B cell (primary cell): ENCODE measurements around the gene FGF18. TPM values are rescaled to one million over a fixed set of nuclear protein-coding genes. Genes with fewer than 3 reads are reported as not detected.

Experiments
- ATAC-seq: fragments of 200-7000 bp; cut with Tn5 transposase; one replicate; pipeline ENCODE4 v1.10.0; 2021; ENCODE audit warnings: low read depth, mild to moderate bottlenecking, moderate number of reproducible peaks, moderate library complexity
- CTCF ChIA-PET: fragments of 350-600 bp; sonication (Branson Sonifier 250); formaldehyde crosslinking; loops from one replicate; lab custom pipeline; 2021; ENCODE audit warnings: antibody characterized with exemption, inconsistent platforms; lab: Charles Lee
- POLR2A ChIA-PET: fragments of 350-600 bp; sonication (Branson Sonifier 250); formaldehyde crosslinking; loops from one replicate; lab custom pipeline; 2021; ENCODE audit warnings: antibody characterized with exemption; lab: Charles Lee
- DNase-seq: peaks from one replicate; pipeline ENCODE4 v3.0.0; 2013
- H2AFZ ChIP-seq: 2 replicates; pipeline ENCODE4 v1.6.1; 2012; ENCODE audit warnings: mild to moderate bottlenecking, low read depth, low read length; ENCODE audit not compliant: insufficient read depth, poor library complexity, severe bottlenecking
- H3K27ac ChIP-seq, 2 donors: 1 replicate in 1 of 2; 2 replicates in 1 of 2; pipeline ENCODE4 v1.5.1; 2012 to 2013; ENCODE audit warnings: low read length in 2 of 2, mild to moderate bottlenecking in 2 of 2, moderate library complexity in 1 of 2
- H3K27me3 ChIP-seq, 4 experiments: fragments of 200-600 bp in 1 of 4; sonication (generic) in 1 of 4; replicated peaks in 1 of 4; 1 replicate in 2 of 4; 2 replicates in 2 of 4; pipeline versions ENCODE4 v1.6.1 to v1.7.0; 2013 to 2016; ENCODE audit warnings: low read length in 3 of 4, mild to moderate bottlenecking in 2 of 4, mixed read lengths in 1 of 4, moderate library complexity in 1 of 4; ENCODE audit not compliant: insufficient read depth in 4 of 4, control insufficient read depth in 3 of 4; ENCODE audit errors: control extremely low read depth in 1 of 4
- H3K36me3 ChIP-seq, 2 experiments: replicated peaks in 1 of 2; 1 replicate in 1 of 2; 2 replicates in 1 of 2; pipeline versions ENCODE4 v1.6.1 to v1.7.1; 2013; ENCODE audit warnings: low read length in 1 of 2; ENCODE audit not compliant: insufficient read depth in 2 of 2, control insufficient read depth in 1 of 2; ENCODE audit errors: control extremely low read depth in 1 of 2, extremely low read depth in 1 of 2
- H3K4me1 ChIP-seq, 2 donors: fragments of 200-600 bp in 1 of 2; sonication (generic) in 1 of 2; 1 replicate in 1 of 2; 2 replicates in 1 of 2; pipeline versions ENCODE4 v1.5.1 to v1.6.1; 2013 to 2017; ENCODE audit warnings: low read length in 2 of 2; ENCODE audit not compliant: control insufficient read depth in 2 of 2, insufficient read depth in 2 of 2
- H3K4me2 ChIP-seq: replicated peaks from 2 replicates; pipeline ENCODE3; 2012; ENCODE audit warnings: mild to moderate bottlenecking, low read depth, low read length; ENCODE audit not compliant: poor library complexity, severe bottlenecking
- H3K4me3 ChIP-seq, 5 experiments: fragments of 200-600 bp in 1 of 5; sonication (generic) in 1 of 5; 1 replicate in 3 of 5; 2 replicates in 2 of 5; pipeline versions ENCODE4 v1.5.1 to v1.7.0; 2011 to 2016; ENCODE audit warnings: low read length in 4 of 5, mild to moderate bottlenecking in 4 of 5, low read depth in 2 of 5, control low read depth in 1 of 5, moderate library complexity in 1 of 5; ENCODE audit not compliant: insufficient read depth in 1 of 5; ENCODE audit errors: control extremely low read depth in 1 of 5, extremely low read depth in 1 of 5
- H3K79me2 ChIP-seq: fragments of 200-600 bp; sonication (generic); one replicate; pipeline ENCODE4 v1.6.0; 2016; ENCODE audit warnings: low read length; ENCODE audit not compliant: control insufficient read depth, insufficient read depth
- H3K9ac ChIP-seq: fragments of 200-600 bp; sonication (generic); 2 replicates; pipeline ENCODE4 v1.6.1; 2017; ENCODE audit warnings: mild to moderate bottlenecking, low read length, moderate library complexity
- H3K9me3 ChIP-seq, 3 donors: one replicate each; pipeline versions ENCODE4 v1.6.1 to v1.7.1; 2013; ENCODE audit warnings: low read length in 2 of 3; ENCODE audit not compliant: control insufficient read depth in 2 of 3, insufficient read depth in 1 of 3; ENCODE audit errors: control extremely low read depth in 1 of 3
- H4K20me1 ChIP-seq: 2 replicates; pipeline ENCODE4 v1.6.0; 2012; ENCODE audit warnings: mild to moderate bottlenecking, low read length; ENCODE audit not compliant: insufficient read depth, control insufficient read depth, poor library complexity, severe bottlenecking
- H3K27ac Mint-ChIP-seq: one replicate; pipeline ENCODE4 v1.8.0; 2021; ENCODE audit warnings: mixed read lengths
- H3K27me3 Mint-ChIP-seq: one replicate; pipeline ENCODE4 v1.8.0; 2021; ENCODE audit warnings: mixed read lengths
- H3K4me1 Mint-ChIP-seq: one replicate; pipeline ENCODE4 v1.8.0; 2021; ENCODE audit warnings: mixed read lengths
- H3K4me3 Mint-ChIP-seq: one replicate; pipeline ENCODE4 v1.8.0; 2021; ENCODE audit warnings: mixed read lengths
- H3K9me3 Mint-ChIP-seq: one replicate; pipeline ENCODE4 v1.8.0; 2022; ENCODE audit warnings: mixed read lengths; ENCODE audit not compliant: insufficient read depth
- CTCF ChIP-seq: fragments of 200-600 bp; IDR thresholded peaks from one replicate; pipeline ENCODE4 v1.8.0; 2022; ENCODE audit warnings: antibody characterized with exemption, mild to moderate bottlenecking
- EZH2 ChIP-seq: IDR thresholded peaks from 2 replicates; pipeline ENCODE4 v1.6.1; 2012; ENCODE audit warnings: borderline replicate concordance, low read depth, mild to moderate bottlenecking, moderate library complexity, low read length; ENCODE audit not compliant: insufficient read depth, poor library complexity, severe bottlenecking
- WGBS: methylation state at CpG from one replicate; pipeline ENCODE4 v1.1.5; 2013; ENCODE audit warnings: missing lambda C conversion rate; ENCODE audit not compliant: insufficient coverage; 5-methylcytosine and 5-hydroxymethylcytosine counted together
- intact Hi-C: fragments of 100-400 bp; cut with micrococcal nuclease; formaldehyde crosslinking; loops from one replicate; pipeline ENCODE4 v1.10.0; 2022
- polyA plus RNA-seq: library from polyadenylated mRNA; depleted of rRNA; stranded (reverse); fragments of >200 nt; gene quantifications from 2 replicates; pipeline ENCODE4 v1.2.3, GENCODE V29; 2012
- total RNA-seq, 2 donors: library from RNA; stranded (reverse); fragments of 120-200 nt in 1 of 2; gene quantifications; 1 replicate in 1 of 2; 2 replicates in 1 of 2; pipeline versions ENCODE4 v1.2.3 to v1.2.4, GENCODE V29; 2013 to 2022

Gene FGF18
- total and polyA plus RNA-seq, 2 donors (not counting 1 experiment from before 2014, with no cell fraction given) = 0.06 to 0.15 TPM

GRCh38 chr5:171433982-171434676, 14.7 kb downstream of the FGF18 start:
- no peak for DNase-seq
- Histone ChIP-seq H3K27me3 (no peaks in the 10 kb centered on the region), H3K9ac (no peak overlapping the region), H3K4me1 (no peaks in the 10 kb centered on the region), H3K79me2 (no peaks in the 10 kb centered on the region), H3K9me3 (no peaks in the 10 kb centered on the region), H3K4me2 (no peak overlapping the region), H3K36me3 (no peaks in the 10 kb centered on the region), H4K20me1 (no peaks in the 10 kb centered on the region), H3K4me3 (no peak overlapping the region), H3K27ac (no peak overlapping the region), H2AFZ (no peak overlapping the region)
- intact Hi-C loops = no loop called here
- CTCF ChIA-PET = no interaction called here
- H3K4me3 Mint-ChIP-seq = no peak overlapping the region
- H3K27ac Mint-ChIP-seq = no peak overlapping the region
- POLR2A ChIA-PET = no interaction called here
- no peaks in the 10 kb centered on the region for H3K4me1 Mint-ChIP-seq
- no peak for TF ChIP-seq EZH2
- no peak for TF ChIP-seq CTCF
- peaks cover 2% of the 10 kb centered on the region for H3K27me3 Mint-ChIP-seq
- H3K9me3 Mint-ChIP-seq = no peaks in the 10 kb centered on the region
- ATAC-seq = no peak
- 94% methylated on average over 5 of the region's 5 CpGs for WGBS

- ATAC-seq (no peak), DNase-seq (no peak)
These were observed 15.4 kb downstream of the FGF18 start for GRCh38 chr5:171434874-171435273.

More at GRCh38 chr5:171434874-171435273, 15.4 kb downstream of the FGF18 start:
- ChIA-PET CTCF (interaction anchor here (0.7 kb wide), 1 partner anchor 698 kb away, joined by 3 read pairs; no protein-coding TSS in a partner anchor), POLR2A (no interaction called here)
- Histone ChIP-seq H3K4me2 (no peak overlapping the region), H3K36me3 (no peaks in the 10 kb centered on the region), H3K27ac (no peak overlapping the region), H3K4me1 (no peaks in the 10 kb centered on the region), H4K20me1 (no peaks in the 10 kb centered on the region), H3K9ac (no peak overlapping the region), H3K27me3 (no peaks in the 10 kb centered on the region), H3K79me2 (no peaks in the 10 kb centered on the region), H3K9me3 (no peaks in the 10 kb centered on the region), H2AFZ (no peak overlapping the region), H3K4me3 (no peak overlapping the region)
- Mint-ChIP-seq H3K4me1 (no peaks in the 10 kb centered on the region), H3K27me3 (no peaks in the 10 kb centered on the region), H3K27ac (no peak overlapping the region), H3K9me3 (no peaks in the 10 kb centered on the region), H3K4me3 (no peak overlapping the region)
- WGBS = 94% methylated on average over 4 of the region's 4 CpGs
- TF ChIP-seq EZH2 (no peak), CTCF (no peak)
- intact Hi-C loops = no loop called here
